Frontal cortex (tissue), 4 donors: ENCODE data around the gene UIMC1. TPM values are rescaled to one million over a fixed set of nuclear protein-coding genes. Genes with fewer than 3 reads are reported as not detected.
"Not testable (repeated sequence)": the region's sequence is repeated elsewhere in the genome, so short reads cannot be mapped to it uniquely, and the experiment has no call there.

Source experiments
- DNase-seq, 2 donors: peaks; one replicate each; pipeline ENCODE4 v3.0.0; 2012; ENCODE audit warnings: low spot score in 2 of 2
- FAIRE-seq: peaks from 2 replicates; lab custom pipeline; 2012; peaks lifted over from hg19 to GRCh38; lab: Jason Lieb, UNC
- total RNA-seq: library from RNA; depleted of rRNA; stranded (reverse); fragments of >200 nt; gene quantifications from one replicate; pipeline ENCODE4 v1.2.3, GENCODE V29; 2014
- donor health status: control.
- donor health status: control.
- donor health status: control.

The UIMC1 gene
- 109 TPM for total RNA-seq

GRCh38 chr5:177006265-177006972 is at the start of gene UIMC1:
Gene UIMC1 (minus strand): TSS chr5:177006779. CDS start chr5:176982615, 24,164 bp downstream.
- FAIRE-seq (no peak), DNase-seq (peak; percentile 85 to 86)

- DNase-seq (no peak), FAIRE-seq (no peak)
Observed at GRCh38 chr5:177049285-177049684, 42.7 kb upstream of the UIMC1 start.

- not testable (repeated sequence) for FAIRE-seq, DNase-seq
Observed at GRCh38 chr5:177048531-177048930, 42.0 kb upstream of the UIMC1 start.

DNA sequence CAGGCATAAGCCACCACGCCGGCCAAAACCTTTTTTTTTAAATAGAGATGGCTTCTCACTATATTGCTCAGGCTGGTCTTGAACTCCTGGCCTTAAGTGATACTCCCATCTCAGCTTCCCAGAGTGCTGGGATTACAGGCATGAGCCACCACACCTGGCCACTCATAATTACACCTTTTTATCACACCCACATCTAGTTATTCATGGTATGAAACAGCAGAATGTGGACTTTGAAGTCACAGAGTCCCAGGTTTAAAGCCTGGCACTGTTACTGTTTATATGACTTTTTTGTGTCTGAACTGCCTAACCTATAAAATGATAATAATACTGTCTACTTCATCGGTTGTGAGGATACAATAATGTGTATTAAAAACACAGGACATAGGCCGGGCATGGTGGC is 39.1 kb upstream of the UIMC1 start:
- FAIRE-seq, result no peak
- no peak for DNase-seq

DNA sequence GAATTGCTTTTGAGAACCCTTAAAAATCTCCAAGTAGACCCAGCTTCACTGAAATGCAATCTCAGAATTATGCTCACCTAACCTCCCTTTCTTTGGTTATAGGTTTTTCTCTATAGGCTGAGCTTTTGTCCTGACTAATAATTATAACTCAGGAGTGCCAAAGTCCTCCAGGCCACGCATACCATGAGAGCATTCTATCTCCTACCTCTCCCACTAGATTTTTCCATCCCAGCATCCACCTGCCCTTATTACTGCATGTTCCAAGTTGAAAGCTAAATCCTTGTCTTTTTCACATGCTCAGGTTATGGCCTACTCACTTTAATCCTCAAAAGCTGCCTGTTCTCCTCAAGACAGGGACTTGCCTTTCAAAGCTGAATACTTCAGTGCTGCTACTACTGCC is 38.1 kb upstream of the UIMC1 start:
- DNase-seq, result no peak

DNA sequence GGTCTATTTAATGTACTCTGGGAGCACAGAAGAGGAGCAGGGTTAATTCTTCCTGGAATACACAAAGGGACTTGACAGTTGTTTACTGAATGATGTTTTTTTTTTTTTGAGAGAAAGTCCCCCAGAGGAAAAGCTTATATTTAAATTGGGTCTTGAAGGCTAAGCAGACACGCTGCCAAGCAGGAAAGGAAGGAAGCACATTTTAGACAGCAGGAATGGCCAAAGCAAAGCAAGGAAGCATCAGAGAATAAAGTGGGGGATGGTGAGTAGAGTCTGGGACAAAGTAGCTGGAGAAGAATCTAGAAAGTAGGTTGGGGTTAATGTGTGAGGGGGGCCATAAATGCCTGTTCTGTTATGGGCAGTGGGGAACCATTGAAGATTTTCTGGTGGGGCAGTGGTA is 37.4 kb upstream of the UIMC1 start:
- no peak for DNase-seq
- FAIRE-seq, result no peak

More for the DNA sequence above, 38.1 kb upstream of the UIMC1 start:
- FAIRE-seq, result no peak

- FAIRE-seq, result no peak
- no peak for DNase-seq
Observed at GRCh38 chr5:177043114-177043513, 36.5 kb upstream of the UIMC1 start.

GRCh38 chr5:177041936-177042335 is 35.4 kb upstream of the UIMC1 start:
- no peak for DNase-seq
- FAIRE-seq, result no peak

DNA sequence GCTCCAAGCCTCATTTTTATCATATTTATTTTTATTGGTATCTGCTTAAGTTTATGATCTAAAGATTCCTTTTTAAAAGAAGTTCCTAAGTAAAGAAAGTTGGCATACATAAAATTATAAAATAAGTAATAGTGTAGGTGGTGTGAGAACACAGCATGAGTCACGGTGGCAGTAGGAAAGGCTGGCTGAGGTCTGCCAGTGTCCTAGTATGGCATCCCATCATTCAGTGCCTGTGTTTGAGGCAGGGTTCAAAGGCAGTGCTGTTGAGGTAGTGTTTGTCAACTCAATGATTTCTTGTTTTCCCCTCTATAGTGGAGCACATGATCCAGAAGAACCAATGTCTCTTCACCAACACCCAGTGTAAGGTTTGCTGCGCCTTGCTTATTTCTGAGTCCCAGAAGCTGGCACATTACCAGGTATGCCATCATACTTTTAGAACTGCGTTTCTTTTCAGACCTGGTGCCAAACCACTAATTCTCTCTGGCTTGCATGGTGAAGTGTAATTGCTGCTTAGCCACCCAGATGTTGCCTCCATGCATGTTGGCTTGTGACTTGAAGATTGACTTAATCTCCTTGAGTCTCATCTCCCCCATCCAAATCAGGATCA is 34.3 kb upstream of the UIMC1 start:
- DNase-seq (no peak), FAIRE-seq (no peak)

DNA sequence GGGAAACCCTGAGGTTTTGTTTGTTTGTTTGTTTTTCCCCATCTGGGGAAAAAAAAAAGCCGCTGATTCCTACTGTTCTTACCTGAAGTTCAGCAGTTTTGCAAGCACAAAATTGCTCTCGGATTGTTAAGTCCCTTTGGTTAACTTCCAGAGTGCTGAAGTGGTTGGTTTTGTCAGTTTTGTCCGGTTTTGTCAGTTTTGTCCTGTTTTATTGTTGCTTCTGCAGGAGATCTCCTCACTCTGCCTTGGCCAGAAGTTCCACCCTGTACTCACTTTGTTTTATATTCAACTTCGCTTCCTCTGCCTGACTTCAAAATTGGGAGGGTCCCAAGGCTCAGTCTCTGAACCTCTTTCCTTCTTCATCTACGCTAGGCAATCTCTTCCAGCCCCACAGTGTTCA is 30.3 kb upstream of the UIMC1 start:
- DNase-seq (no peak), FAIRE-seq (no peak)

GRCh38 chr5:177036443-177036842 is 29.9 kb upstream of the UIMC1 start:
- no peak for FAIRE-seq

GRCh38 chr5:177035976-177036375 is 29.4 kb upstream of the UIMC1 start:
- DNase-seq (no peak), FAIRE-seq (no peak)

More at GRCh38 chr5:177036443-177036842, 29.9 kb upstream of the UIMC1 start:
- no peak for DNase-seq

- DNase-seq, result no peak
- FAIRE-seq, result no peak
Observed at GRCh38 chr5:177029498-177029897, 22.9 kb upstream of the UIMC1 start.

DNA sequence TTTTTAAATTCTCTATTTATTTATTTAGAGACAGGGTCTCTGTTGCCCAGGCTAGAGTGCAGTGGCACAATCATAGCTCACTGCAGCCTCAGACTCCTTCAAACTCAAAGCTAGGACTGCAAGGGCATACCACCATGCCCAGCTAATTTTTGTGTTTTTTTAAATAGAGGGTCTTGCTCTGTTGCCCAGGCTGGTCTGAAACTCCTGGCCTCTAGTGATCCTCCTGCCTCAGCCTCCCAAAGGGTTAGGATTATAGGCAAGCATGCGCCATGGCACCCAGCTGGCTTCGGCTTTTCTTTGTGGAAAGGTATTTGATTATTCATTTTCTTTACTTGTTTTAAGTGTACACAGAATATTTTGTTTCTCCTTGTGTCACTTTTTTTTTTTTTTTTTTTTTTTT is 21.1 kb upstream of the UIMC1 start:
- DNase-seq (no peak), FAIRE-seq (no peak)

DNA sequence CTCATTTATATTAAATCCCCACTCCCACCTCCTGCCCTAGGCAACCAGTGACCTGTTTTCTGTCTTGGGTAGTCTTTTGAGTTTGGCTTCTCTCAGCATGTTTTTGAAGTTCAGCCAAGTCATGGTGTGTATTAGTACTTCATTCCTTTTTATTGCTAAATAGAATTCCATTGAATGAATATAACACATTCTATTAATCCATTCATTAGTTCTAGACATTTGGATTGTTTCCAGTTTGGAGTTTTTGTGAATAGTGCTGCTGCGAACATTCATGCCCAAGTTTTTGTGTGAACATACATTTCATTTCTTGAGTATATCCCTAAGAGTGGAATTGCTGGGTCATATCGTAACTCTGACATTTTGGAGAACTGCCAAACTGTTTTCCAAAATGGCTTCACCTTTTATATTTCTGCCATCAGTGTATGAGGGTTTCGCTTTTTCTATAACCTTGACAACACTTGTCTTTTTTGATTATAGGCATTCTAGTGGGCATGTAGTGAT is 18.6 kb upstream of the UIMC1 start:
- DNase-seq (no peak), FAIRE-seq (no peak)

DNA sequence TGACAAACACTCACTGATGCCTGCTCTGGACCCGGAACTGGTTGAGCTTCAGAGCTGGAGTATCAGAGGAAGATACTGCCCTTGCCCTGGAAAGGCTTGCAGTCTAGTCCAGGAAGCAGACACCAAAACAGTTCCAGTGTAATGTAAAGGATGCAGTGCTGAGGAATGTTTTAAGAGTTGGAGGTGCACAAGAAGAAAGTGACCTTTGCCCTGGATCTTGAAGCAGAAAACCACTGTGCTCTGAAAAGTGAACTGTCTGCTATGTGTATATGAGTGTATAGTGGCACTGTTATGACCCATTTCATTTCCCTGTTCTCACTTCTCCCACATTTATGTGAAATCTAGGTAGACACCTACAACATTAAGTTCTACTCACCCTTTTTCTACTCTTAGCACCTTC is 18.0 kb upstream of the UIMC1 start:
- no peak for DNase-seq
- no peak for FAIRE-seq

- FAIRE-seq (no peak), DNase-seq (peak in 1 of 2 donors; percentile 41)
Observed at GRCh38 chr5:177023303-177023664, 16.7 kb upstream of the UIMC1 start.

- FAIRE-seq (no peak), DNase-seq (peak; percentile 87 to 98)
Observed at GRCh38 chr5:177022386-177023302, 16.1 kb upstream of the UIMC1 start, which contains the start of gene ZNF346. Gene ZNF346 (plus strand): TSS chr5:177022696. CDS start chr5:177022739, 43 bp downstream.

GRCh38 chr5:177020033-177020432 is 13.5 kb upstream of the UIMC1 start:
- FAIRE-seq (no peak), DNase-seq (no peak)

DNA sequence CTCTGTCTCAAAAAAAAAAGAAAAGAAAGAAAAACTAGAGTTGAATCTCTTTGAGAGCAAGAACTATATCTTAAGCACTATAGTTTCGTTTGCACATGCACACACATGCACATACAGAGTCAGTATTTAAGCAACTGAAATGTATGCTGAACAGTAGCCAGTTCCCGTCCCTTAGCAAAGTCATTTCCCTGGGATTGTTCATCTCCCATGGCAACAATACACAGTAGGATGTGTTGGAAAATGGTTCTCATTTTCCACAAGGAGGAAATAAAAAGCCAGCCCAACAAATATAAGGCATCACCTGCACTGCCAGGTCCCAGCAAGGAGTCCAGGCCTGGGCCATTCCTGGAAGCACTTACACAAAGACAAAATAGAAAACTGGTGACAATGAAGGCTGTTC is 11.8 kb upstream of the UIMC1 start:
- DNase-seq (no peak), FAIRE-seq (no peak)
